ENCODE results near the gene CASTOR1. TPM values are rescaled to one million over a fixed set of nuclear protein-coding genes. Genes with fewer than 3 reads are reported as not detected.
A peak's percentile ranks its signal among the peaks of the same experiment; 100 is the strongest.

The CASTOR1 gene
- total RNA-seq, 1 donor = 4.9 TPM

DNA sequence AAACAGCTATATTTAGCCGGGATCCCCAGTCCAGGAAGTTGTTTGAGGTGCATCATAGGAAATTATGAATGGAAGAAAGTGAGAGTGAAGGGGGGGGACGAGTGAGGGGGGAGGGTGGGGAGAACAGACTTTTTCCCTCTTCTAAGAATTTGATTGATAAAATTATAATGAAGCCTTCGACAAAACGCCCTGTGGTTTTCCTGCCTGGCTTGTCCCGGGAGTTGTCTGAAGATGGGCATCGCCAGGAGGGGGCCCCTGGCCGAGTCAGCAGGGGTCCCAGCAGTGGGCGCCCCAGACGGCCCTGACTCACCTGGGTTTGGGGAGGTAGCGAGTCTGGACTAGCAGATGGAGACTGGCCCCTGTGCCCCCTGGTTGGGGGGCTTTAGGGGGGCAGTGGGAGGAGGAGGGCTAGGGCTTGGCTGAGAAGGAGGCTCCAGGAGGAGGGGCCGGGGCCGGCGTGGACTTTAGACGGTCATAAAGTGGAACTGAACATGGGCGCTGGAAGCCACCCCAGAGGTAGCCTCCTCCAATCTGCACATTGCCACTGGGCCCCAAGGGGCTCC is 42.4 kb downstream of the CASTOR1 start:
- no peak for DNase-seq (ENCODE audit: low read depth)
- peak overlapping the region; percentile 78 for H3K4me3 ChIP-seq (ENCODE audit: low read depth, low read length)
- TF ChIP-seq, protein P1, sequence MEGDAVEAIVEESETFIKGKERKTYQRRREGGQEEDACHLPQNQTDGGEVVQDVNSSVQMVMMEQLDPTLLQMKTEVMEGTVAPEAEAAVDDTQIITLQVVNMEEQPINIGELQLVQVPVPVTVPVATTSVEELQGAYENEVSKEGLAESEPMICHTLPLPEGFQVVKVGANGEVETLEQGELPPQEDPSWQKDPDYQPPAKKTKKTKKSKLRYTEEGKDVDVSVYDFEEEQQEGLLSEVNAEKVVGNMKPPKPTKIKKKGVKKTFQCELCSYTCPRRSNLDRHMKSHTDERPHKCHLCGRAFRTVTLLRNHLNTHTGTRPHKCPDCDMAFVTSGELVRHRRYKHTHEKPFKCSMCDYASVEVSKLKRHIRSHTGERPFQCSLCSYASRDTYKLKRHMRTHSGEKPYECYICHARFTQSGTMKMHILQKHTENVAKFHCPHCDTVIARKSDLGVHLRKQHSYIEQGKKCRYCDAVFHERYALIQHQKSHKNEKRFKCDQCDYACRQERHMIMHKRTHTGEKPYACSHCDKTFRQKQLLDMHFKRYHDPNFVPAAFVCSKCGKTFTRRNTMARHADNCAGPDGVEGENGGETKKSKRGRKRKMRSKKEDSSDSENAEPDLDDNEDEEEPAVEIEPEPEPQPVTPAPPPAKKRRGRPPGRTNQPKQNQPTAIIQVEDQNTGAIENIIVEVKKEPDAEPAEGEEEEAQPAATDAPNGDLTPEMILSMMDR (IDR thresholded peaks at IDR 0.05; ENCODE audit: insufficient read depth, low read length) = no peak

GRCh38 chr22:30245985-30246813 is 43.1 kb downstream of the CASTOR1 start, which contains the start of gene LIF:
Gene LIF, minus strand, starts transcription at chr22:30246759. Its CDS starts 64 bp downstream, at chr22:30246695.
- peak; percentile 74 for DNase-seq (ENCODE audit: low read depth)
- TF ChIP-seq, protein P1 (IDR thresholded peaks at IDR 0.05; ENCODE audit: insufficient read depth, low read length) = peak; percentile 17

GRCh38 chr22:30245181-30245984 is 43.9 kb downstream of the CASTOR1 start:
- DNase-seq (ENCODE audit: low read depth) = no peak
- TF ChIP-seq, protein P1 (IDR thresholded peaks at IDR 0.05; ENCODE audit: insufficient read depth, low read length) = no peak
- H3K4me3 ChIP-seq (ENCODE audit: low read depth, low read length) = peak overlapping the region; percentile 78

More at GRCh38 chr22:30245985-30246813, 43.1 kb downstream of the CASTOR1 start, which contains the start of gene LIF:
- peak within 1 kb of the TSS; percentile 78 for H3K4me3 ChIP-seq (ENCODE audit: low read depth, low read length)

DNA sequence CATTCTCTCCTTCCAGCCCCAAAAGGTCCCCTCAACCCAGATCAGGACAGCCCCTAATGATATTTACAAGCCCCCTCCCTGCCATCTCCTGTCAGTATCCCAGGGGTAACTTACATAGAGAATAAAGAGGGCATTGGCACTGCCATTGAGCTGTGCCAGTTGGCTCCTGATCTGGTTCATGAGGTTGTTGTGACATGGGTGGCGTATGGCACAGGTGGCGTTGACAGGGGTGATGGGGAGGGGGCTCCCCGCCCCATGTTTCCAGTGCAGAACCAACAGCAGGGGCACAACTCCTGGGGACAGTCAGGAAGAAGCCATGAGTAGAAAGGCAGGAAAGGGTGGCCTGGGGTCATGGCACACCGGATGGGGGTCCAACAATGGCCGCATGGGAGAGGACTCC is 44.7 kb downstream of the CASTOR1 start:
- no peak for DNase-seq (ENCODE audit: low read depth)
- TF ChIP-seq, protein P1 (IDR thresholded peaks at IDR 0.05; ENCODE audit: insufficient read depth, low read length) = no peak
- peak overlapping the region; percentile 78 for H3K4me3 ChIP-seq (ENCODE audit: low read depth, low read length)

DNA sequence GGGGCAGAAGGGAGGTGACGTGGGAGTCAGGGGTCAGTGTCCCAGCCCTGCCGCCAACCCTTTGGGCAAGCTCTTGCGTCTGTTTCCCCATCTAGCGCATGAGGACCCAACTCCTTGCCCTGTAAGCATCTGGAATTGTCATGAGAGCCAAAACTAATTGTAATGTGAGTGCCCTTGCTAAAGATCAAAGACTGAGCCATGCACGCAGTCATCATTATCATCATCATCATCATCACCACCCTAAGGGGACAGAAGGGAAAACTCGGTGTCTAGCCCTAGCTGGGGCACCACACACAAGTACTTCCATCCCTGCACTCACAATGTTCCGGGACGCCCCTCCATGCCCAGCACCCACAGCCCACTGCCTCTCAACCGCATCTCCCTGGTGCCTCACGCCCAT is 45.2 kb downstream of the CASTOR1 start:
- no peak for DNase-seq (ENCODE audit: low read depth)
- no peak overlapping the region for H3K4me3 ChIP-seq (ENCODE audit: low read depth, low read length)
- TF ChIP-seq, protein P1 (IDR thresholded peaks at IDR 0.05; ENCODE audit: insufficient read depth, low read length) = no peak

GRCh38 chr22:30243661-30244060 is 45.6 kb downstream of the CASTOR1 start:
- H3K4me3 ChIP-seq (ENCODE audit: low read depth, low read length) = no peak overlapping the region

More at GRCh38 chr22:30243661-30244060, 45.6 kb downstream of the CASTOR1 start:
- TF ChIP-seq, protein P1 (IDR thresholded peaks at IDR 0.05; ENCODE audit: insufficient read depth, low read length) = no peak
- DNase-seq (ENCODE audit: low read depth) = no peak
